Measurements from ENCODE around the gene MYO3B. TPM values are rescaled to one million over a fixed set of nuclear protein-coding genes. Genes with fewer than 3 reads are reported as not detected.

Gene MYO3B
- total and polyA plus RNA-seq, 7 donors, result 0.34 TPM; not detected in 6

DNA sequence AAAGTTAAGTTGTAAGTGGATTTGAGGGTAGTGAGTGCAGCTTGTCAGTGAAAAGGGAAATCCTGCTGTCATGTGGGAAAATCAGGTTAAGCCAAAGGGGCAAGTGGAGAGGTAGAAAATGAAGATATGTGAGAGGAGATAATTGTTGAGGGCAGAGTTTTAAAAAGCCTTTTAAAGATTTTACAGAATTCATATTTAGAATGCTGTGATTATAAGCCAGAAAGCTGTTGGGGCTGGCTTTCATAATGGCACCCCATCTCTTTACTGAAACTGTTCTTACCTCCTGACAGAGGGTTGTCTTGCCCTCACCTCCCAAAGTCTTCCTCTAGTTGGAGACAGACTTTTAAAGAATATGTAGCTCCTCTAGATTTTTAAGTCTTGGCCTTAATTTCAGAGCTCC, 86.9 kb downstream of the MYO3B start:
- intact Hi-C loops (cut with DNase I), result no loop called here
- TF ChIP-seq POLR2A (IDR thresholded peaks at IDR 0.05) (no peak), EP300 (IDR thresholded peaks at IDR 0.05) (no peak), POLR2AphosphoS5 (IDR thresholded peaks at IDR 0.05) (no peak)
- TF ChIP-seq, protein P1, sequence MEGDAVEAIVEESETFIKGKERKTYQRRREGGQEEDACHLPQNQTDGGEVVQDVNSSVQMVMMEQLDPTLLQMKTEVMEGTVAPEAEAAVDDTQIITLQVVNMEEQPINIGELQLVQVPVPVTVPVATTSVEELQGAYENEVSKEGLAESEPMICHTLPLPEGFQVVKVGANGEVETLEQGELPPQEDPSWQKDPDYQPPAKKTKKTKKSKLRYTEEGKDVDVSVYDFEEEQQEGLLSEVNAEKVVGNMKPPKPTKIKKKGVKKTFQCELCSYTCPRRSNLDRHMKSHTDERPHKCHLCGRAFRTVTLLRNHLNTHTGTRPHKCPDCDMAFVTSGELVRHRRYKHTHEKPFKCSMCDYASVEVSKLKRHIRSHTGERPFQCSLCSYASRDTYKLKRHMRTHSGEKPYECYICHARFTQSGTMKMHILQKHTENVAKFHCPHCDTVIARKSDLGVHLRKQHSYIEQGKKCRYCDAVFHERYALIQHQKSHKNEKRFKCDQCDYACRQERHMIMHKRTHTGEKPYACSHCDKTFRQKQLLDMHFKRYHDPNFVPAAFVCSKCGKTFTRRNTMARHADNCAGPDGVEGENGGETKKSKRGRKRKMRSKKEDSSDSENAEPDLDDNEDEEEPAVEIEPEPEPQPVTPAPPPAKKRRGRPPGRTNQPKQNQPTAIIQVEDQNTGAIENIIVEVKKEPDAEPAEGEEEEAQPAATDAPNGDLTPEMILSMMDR (IDR thresholded peaks at IDR 0.05), result no peak
- Histone ChIP-seq H3K4me3 (no peak overlapping the region), H3K27ac (no peak overlapping the region), H3K27me3 (no peaks in the 10 kb centered on the region), H3K9me3 (no peaks in the 10 kb centered on the region), H3K36me3 (no peaks in the 10 kb centered on the region), H3K4me1 (no peaks in the 10 kb centered on the region)
- no peak for DNase-seq

DNA sequence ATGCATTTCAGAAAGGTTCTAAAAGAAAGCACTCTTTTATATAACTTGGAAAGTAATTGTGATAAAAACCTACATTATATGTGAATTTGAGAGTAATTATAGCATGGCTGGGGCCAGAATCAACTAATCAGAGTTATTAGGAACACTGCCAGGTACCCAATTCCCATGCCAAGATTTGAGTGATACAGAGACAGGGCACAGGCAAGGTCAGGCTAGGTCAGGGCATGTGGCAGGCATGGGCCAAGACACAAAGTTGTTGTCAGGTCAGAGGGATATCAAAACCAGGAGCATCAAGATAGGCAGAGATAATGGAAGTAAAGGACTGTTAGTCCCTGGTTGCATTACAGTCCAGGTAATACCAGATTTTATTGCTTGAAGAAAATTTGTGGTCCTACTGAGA, 87.4 kb downstream of the MYO3B start:
- no peak for TF ChIP-seq EP300 (IDR thresholded peaks at IDR 0.05)
- no peak for TF ChIP-seq POLR2A (IDR thresholded peaks at IDR 0.05)
- TF ChIP-seq, protein P1 (IDR thresholded peaks at IDR 0.05), result no peak
- TF ChIP-seq POLR2AphosphoS5 (IDR thresholded peaks at IDR 0.05), result no peak
- Histone ChIP-seq H3K36me3 (no peaks in the 10 kb centered on the region), H3K27me3 (no peaks in the 10 kb centered on the region), H3K27ac (no peak overlapping the region), H3K4me3 (no peak overlapping the region), H3K9me3 (no peaks in the 10 kb centered on the region), H3K4me1 (no peaks in the 10 kb centered on the region)
- intact Hi-C loops (cut with DNase I), result no loop called here
- no peak for DNase-seq

DNA sequence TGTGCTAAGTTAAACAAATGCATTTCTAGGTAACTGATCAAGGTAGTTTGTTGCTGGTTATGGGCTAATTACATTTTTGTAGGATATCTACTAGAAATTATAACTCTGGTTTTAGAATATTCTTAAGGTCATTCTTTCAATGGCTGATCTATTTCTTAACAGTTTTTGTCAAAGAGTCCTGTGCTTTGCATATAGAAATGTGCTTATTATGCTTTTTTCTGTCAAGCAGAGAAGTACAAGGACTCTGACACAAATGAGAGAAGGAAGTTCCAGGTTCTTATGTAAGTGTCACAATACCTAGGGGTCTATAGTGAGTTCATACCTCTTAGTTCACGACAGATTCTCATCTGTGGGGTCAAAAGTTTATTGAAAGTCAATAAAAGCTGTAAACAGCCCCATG, 88.4 kb downstream of the MYO3B start:
- H3K4me1 ChIP-seq, result no peaks in the 10 kb centered on the region
- H3K4me3 ChIP-seq, result no peak overlapping the region
- H3K36me3 ChIP-seq, result no peaks in the 10 kb centered on the region
- intact Hi-C loops (cut with DNase I), result no loop called here
- TF ChIP-seq EP300 (IDR thresholded peaks at IDR 0.05) (no peak), POLR2A (IDR thresholded peaks at IDR 0.05) (no peak), POLR2AphosphoS5 (IDR thresholded peaks at IDR 0.05) (no peak)
- TF ChIP-seq, protein P1 (IDR thresholded peaks at IDR 0.05), result no peak
- H3K9me3 ChIP-seq, result no peaks in the 10 kb centered on the region
- WGBS, 2 donors, result 39 to 62% methylated on average over 1 of the region's 1 CpG
- no peak for DNase-seq
- no peak overlapping the region for H3K27ac ChIP-seq
- no peaks in the 10 kb centered on the region for H3K27me3 ChIP-seq

DNA sequence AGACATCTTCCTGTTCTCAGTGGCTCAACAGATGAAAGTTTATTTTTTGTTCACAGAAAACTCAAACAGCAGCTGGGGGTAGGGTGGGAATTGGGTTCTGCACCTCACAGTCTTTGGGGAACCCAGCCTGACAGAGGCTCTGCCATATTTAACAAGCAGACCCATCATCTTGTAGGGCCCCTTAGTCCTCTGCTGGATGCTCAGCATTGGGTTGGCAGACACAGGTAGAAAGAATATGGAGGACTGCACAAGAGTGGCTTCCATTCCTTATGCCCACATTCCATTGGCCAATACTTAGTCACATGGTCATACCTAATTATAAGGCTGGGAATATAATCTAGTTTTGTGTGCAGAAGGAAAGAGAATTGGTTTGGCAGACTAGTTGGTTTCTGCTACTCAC, 89.1 kb downstream of the MYO3B start:
- Histone ChIP-seq H3K27ac (no peak overlapping the region), H3K4me3 (no peak overlapping the region), H3K36me3 (no peaks in the 10 kb centered on the region), H3K4me1 (no peaks in the 10 kb centered on the region), H3K9me3 (no peaks in the 10 kb centered on the region), H3K27me3 (no peaks in the 10 kb centered on the region)
- TF ChIP-seq, protein P1 (IDR thresholded peaks at IDR 0.05), result no peak
- TF ChIP-seq POLR2A (IDR thresholded peaks at IDR 0.05) (no peak), EP300 (IDR thresholded peaks at IDR 0.05) (no peak), POLR2AphosphoS5 (IDR thresholded peaks at IDR 0.05) (no peak)
- intact Hi-C loops (cut with DNase I), result no loop called here
- DNase-seq, result no peak

DNA sequence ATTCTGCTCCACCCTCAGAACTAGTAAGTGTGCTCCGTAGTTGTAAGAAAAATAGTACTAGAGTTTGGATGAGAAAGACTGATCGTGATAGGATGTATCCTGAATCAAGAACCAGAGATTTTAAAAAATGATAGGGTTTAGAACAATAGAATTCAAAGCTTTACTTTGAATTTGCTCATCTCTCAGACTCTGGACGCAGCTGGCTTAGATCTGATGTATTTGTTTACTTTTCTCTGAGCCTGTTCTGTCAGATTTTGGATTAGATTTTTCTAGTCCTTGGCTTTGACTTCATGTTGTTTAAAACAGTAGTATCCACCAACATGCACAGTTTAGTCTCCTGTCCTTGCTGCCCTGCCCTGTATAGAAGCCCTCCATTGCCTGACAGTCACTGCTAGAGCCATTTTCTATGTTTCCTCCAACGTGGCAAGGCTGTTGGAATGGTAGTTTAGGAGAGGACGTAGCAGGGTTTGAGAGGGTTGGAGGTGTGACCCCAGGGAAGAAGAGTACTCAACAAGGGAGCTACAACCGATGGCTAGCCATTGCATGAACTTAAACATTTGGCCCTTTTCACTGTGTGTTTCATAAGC, 92.4 kb downstream of the MYO3B start:
- TF ChIP-seq POLR2AphosphoS5 (IDR thresholded peaks at IDR 0.05) (no peak), POLR2A (IDR thresholded peaks at IDR 0.05) (no peak), EP300 (IDR thresholded peaks at IDR 0.05) (no peak)
- TF ChIP-seq, protein P1 (IDR thresholded peaks at IDR 0.05), result no peak
- Histone ChIP-seq H3K36me3 (no peaks in the 10 kb centered on the region), H3K4me3 (no peak overlapping the region), H3K27me3 (no peaks in the 10 kb centered on the region), H3K4me1 (no peaks in the 10 kb centered on the region), H3K9me3 (no peaks in the 10 kb centered on the region), H3K27ac (no peak overlapping the region)
- intact Hi-C loops (cut with DNase I), result no loop called here
- no peak for DNase-seq
- 61 to 64% methylated on average over 6 of the region's 6 CpGs for WGBS, 2 donors

Measured in sigmoid colon (tissue), 7 donors.